Activated B cell treated with CpG ODN at 0.5 μM for 24 hours (primary cell): ENCODE data around the gene AGRN. TPM values are rescaled to one million over a fixed set of nuclear protein-coding genes. Genes with fewer than 3 reads are reported as not detected.
A peak's percentile ranks its signal among the peaks of the same experiment; 100 is the strongest.

ENCODE experiments used
- ATAC-seq: fragments of 200-7000 bp; cut with Tn5 transposase; one replicate; pipeline ENCODE4 v1.10.0; 2021; ENCODE audit warnings: low read depth, mild to moderate bottlenecking, moderate library complexity
- CTCF ChIA-PET: fragments of 350-600 bp; sonication (Branson Sonifier 250); formaldehyde crosslinking; loops from one replicate; lab custom pipeline; 2021; ENCODE audit warnings: antibody characterized with exemption; lab: Charles Lee
- POLR2A ChIA-PET: fragments of 350-600 bp; sonication (Branson Sonifier 250); formaldehyde crosslinking; loops from one replicate; lab custom pipeline; 2021; ENCODE audit warnings: antibody characterized with exemption; lab: Charles Lee
- DNase-seq: peaks from one replicate; pipeline ENCODE4 v3.0.0; 2022
- H3K27ac Mint-ChIP-seq: one replicate; pipeline ENCODE4 v1.8.0; 2020; ENCODE audit warnings: mixed read lengths
- H3K27me3 Mint-ChIP-seq: one replicate; pipeline ENCODE4 v1.8.0; 2021; ENCODE audit warnings: mixed read lengths
- H3K36me3 Mint-ChIP-seq: one replicate; pipeline ENCODE4 v1.8.0; 2021; ENCODE audit warnings: low read depth, mixed read lengths
- H3K4me1 Mint-ChIP-seq: one replicate; pipeline ENCODE4 v1.8.0; 2021; ENCODE audit warnings: mixed read lengths
- H3K4me3 Mint-ChIP-seq: one replicate; pipeline ENCODE4 v1.8.0; 2020; ENCODE audit warnings: mild to moderate bottlenecking, mixed read lengths
- H3K9me3 Mint-ChIP-seq: one replicate; pipeline ENCODE4 v1.8.0; 2020; ENCODE audit warnings: mixed read lengths
- intact Hi-C: fragments of 100-400 bp; cut with micrococcal nuclease; formaldehyde crosslinking; loops from one replicate; pipeline ENCODE4 v1.15.1; 2024
- total RNA-seq: library from RNA; stranded (reverse); gene quantifications from 2 replicates; pipeline ENCODE4 v1.2.3, GENCODE V29; 2022
- TF ChIP-seq, protein P1 (sequence below): fragments of 200-600 bp; IDR thresholded peaks from one replicate; pipeline ENCODE4 v1.8.0; 2022; ENCODE audit warnings: antibody characterized with exemption, mild to moderate bottlenecking

The AGRN gene
- total RNA-seq, 1 donor from 2014 or later = 27.1 TPM

DNA sequence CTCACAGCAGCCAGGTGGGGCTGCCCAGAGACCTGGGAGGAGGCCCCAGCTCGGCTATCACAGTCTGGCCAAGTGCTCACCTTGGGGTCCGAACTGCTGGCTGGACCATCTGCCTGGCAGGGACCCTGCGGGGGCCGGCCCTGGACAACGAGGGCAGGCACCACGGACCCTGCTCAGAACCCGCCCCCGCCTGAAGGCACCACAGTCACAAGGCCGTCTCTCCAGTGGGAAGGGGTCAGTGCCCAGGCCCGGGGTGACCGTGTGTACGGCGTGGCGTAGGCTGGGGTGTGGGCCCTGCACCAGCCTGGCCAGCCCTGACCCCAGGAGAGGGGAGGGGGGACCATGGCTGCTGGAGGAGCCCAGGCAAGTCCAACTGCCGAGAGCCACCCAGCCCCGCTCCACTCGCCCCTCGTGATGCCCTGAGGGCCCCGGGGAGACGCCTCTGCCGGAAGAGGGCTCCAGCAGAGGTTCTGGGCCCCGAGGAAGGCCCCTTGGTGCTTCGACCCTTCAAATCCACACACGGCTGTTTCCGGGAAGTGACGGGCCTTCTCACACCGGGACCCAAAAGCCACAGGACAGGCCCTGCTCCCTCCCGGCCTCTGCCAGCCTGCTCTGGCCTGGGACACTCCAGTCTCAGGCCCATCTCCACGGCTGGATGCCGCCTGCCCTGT, 65.4 kb downstream of the AGRN start:
- CTCF ChIA-PET = no interaction called here
- POLR2A ChIA-PET = no interaction called here
- intact Hi-C loops = no loop called here
- no peak for ATAC-seq
- peaks cover under 1% of the 10 kb centered on the region for H3K4me1 Mint-ChIP-seq
- no peak overlapping the region for H3K4me3 Mint-ChIP-seq
- DNase-seq = peak; percentile 14
- H3K27me3 Mint-ChIP-seq = no peaks in the 10 kb centered on the region
- H3K27ac Mint-ChIP-seq = no peak overlapping the region
- peaks cover 3% of the 10 kb centered on the region for H3K36me3 Mint-ChIP-seq
- TF ChIP-seq, protein P1, sequence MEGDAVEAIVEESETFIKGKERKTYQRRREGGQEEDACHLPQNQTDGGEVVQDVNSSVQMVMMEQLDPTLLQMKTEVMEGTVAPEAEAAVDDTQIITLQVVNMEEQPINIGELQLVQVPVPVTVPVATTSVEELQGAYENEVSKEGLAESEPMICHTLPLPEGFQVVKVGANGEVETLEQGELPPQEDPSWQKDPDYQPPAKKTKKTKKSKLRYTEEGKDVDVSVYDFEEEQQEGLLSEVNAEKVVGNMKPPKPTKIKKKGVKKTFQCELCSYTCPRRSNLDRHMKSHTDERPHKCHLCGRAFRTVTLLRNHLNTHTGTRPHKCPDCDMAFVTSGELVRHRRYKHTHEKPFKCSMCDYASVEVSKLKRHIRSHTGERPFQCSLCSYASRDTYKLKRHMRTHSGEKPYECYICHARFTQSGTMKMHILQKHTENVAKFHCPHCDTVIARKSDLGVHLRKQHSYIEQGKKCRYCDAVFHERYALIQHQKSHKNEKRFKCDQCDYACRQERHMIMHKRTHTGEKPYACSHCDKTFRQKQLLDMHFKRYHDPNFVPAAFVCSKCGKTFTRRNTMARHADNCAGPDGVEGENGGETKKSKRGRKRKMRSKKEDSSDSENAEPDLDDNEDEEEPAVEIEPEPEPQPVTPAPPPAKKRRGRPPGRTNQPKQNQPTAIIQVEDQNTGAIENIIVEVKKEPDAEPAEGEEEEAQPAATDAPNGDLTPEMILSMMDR = no peak
- H3K9me3 Mint-ChIP-seq = no peaks in the 10 kb centered on the region

DNA sequence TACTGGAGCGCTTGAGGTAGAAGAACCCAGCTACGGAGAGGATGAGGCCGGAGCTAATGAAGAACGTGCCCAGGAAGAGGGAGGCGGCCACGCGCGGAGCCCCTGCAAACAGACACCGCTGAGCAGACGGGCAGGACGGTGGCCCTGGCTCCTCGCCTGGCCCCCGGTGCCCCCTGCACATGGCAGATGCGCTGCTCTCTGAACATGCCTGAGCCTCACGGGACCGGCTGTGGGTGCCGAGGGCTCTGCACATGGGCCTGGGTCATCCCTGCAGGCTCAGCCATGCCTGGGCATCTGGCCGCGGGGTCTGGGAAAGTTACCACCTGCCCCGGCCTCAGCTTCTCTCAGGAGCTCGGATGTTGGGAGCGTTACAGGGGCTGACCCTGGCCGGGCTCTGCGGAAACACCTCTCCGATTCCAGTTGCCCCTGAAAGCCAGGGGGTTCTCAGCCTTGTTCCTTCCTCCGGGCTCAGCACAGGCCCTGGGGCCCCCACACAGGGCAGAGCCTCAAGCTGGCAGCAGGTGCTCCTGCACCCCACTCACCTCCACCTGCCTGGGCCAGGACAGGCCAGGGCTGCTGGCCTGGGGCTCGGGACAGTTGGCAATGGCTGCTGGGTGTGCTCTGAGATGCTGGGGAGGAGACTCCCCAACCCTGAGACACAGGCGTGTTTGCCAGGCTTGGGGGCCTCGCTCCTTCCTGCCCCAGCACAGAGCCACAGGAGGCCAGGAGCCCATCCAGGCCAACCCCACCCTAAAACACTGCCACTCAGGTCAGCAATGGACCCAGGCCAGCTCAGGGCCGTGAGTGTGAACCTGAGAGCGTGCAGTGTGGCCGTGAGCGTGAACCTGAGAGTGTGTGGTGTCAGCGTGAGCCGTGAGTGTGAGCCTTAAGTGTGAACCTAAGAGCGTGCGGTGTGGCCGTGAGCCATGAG, 66.3 kb downstream of the AGRN start:
- no peaks in the 10 kb centered on the region for H3K9me3 Mint-ChIP-seq
- H3K4me3 Mint-ChIP-seq = no peak overlapping the region
- peaks cover 3% of the 10 kb centered on the region for H3K36me3 Mint-ChIP-seq
- no peaks in the 10 kb centered on the region for H3K27me3 Mint-ChIP-seq
- no peak for ATAC-seq
- no peak for DNase-seq
- TF ChIP-seq, protein P1 = no peak
- H3K27ac Mint-ChIP-seq = no peak overlapping the region
- no peaks in the 10 kb centered on the region for H3K4me1 Mint-ChIP-seq
- CTCF ChIA-PET = no interaction called here
- POLR2A ChIA-PET = no interaction called here
- intact Hi-C loops = no loop called here

DNA sequence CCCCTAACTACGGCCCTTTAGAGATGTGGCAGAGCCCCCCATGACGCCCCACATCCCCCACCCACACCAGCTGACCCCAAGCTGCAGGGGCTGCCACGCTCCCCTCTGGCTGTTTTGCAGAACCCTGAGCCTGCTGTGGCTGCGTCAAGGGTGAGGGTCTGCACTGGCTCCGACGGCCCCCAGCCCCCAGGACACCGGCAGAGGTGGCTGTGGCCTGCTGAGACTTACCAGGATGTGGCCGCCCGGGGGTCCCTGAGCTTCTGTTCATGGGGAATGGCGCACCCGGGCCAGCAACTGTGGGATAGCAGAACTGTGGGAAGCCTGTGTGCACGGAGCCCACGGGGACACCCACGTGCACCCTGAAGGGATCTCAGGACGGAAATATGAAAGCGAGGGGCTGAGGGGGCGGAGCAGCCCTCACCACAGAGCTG, 67.0 kb downstream of the AGRN start:
- intact Hi-C loops = no loop called here
- ChIA-PET CTCF (no interaction called here), POLR2A (interaction anchor here (0.5 to 0.6 kb wide), 2 partner anchors 53 to 214 kb away, joined by 3 to 4 read pairs; no protein-coding TSS in a partner anchor)
- no peaks in the 10 kb centered on the region for H3K4me1 Mint-ChIP-seq
- H3K27me3 Mint-ChIP-seq = no peaks in the 10 kb centered on the region
- no peak overlapping the region for H3K27ac Mint-ChIP-seq
- TF ChIP-seq, protein P1 = no peak
- no peaks in the 10 kb centered on the region for H3K9me3 Mint-ChIP-seq
- peaks cover 3% of the 10 kb centered on the region for H3K36me3 Mint-ChIP-seq
- H3K4me3 Mint-ChIP-seq = no peak overlapping the region
- DNase-seq (no peak), ATAC-seq (no peak)

DNA sequence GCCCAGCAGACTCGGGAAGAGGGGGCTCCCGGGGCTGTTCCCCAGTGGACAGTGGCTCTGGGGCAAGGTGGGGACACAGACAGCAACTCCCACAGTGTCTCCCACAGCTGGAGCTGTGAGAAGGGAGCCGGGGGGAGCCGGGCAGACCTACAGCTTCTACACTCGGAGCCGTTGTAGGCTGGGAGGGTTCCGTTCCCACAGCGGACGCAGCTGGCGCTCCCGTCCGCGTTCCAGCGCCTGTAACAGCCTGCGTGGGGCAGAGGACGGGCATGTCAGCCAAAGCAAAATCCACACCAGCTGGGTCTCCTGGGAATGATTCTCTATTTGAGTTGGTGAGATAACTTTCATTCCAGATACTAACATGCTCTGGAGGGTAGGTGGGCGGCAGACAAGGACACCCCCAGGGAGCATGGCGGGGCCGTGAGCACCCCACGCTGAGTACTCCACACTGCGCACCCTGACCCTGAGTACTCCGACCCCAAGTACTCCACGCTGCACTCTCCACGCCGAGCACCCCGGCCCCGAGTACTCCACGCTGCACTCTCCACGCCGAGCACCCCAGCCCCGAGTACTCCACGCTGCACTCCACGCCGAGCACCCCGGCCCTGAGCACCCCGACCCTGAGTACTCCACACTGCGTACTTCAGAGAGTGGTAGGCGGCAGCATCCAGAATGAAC, 67.6 kb downstream of the AGRN start:
- intact Hi-C loops = no loop called here
- no peaks in the 10 kb centered on the region for H3K4me1 Mint-ChIP-seq
- H3K9me3 Mint-ChIP-seq = no peaks in the 10 kb centered on the region
- ATAC-seq (no peak), DNase-seq (no peak)
- ChIA-PET CTCF (no interaction called here), POLR2A (interaction anchor here (0.5 to 0.6 kb wide), 2 partner anchors 54 to 214 kb away, joined by 3 to 4 read pairs; no protein-coding TSS in a partner anchor)
- no peaks in the 10 kb centered on the region for H3K27me3 Mint-ChIP-seq
- TF ChIP-seq, protein P1 = no peak
- H3K36me3 Mint-ChIP-seq = peaks cover 3% of the 10 kb centered on the region
- no peak overlapping the region for H3K4me3 Mint-ChIP-seq
- H3K27ac Mint-ChIP-seq = no peak overlapping the region
